HG02642 (cell line): ENCODE results near the gene LEMD3.

Experiments
- ATAC-seq: cut with Tn5 transposase; IDR thresholded peaks from one replicate; pipeline ENCODE4 v1.9.1; 2021; ENCODE audit warnings: mild to moderate bottlenecking; ENCODE audit not compliant: unreplicated experiment, poor library complexity

The LEMD3 gene

DNA sequence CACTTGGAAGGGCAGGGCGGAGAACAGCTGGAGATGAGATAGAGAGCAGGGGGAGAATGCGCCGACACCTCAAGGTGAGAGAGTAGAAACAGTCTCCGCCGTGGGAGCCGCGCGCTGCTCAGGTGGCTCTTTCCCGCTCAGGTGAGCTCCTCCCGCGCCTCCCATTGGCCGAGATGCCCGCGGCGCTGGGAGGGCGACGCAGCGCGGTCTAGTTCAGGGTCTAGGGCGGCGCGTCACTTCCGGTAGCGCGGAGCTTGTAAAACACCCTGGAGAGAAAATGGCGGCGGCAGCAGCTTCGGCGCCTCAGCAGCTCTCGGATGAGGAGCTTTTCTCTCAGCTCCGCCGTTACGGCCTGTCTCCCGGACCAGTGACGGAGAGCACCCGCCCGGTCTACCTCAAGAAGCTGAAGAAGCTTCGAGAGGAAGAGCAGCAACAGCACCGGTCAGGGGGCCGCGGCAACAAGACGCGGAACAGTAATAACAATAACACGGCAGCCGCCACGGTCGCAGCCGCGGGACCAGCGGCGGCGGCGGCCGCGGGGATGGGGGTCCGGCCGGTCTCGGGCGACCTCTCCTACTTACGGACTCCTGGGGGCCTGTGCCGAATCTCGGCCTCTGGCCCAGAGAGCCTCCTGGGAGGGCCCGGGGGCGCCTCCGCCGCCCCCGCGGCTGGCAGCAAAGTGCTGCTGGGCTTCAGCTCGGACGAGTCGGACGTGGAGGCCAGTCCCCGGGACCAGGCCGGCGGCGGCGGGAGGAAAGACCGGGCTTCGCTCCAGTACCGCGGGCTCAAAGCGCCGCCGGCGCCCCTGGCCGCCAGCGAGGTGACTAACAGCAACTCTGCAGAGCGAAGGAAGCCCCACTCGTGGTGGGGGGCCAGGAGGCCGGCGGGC lies at the start of gene LEMD3:
LEMD3 (plus strand) TSS at position 264 of the 889 bp plus-strand sequence; CDS start at position 278, 14 bp downstream.
- peak; percentile 96 for ATAC-seq

DNA sequence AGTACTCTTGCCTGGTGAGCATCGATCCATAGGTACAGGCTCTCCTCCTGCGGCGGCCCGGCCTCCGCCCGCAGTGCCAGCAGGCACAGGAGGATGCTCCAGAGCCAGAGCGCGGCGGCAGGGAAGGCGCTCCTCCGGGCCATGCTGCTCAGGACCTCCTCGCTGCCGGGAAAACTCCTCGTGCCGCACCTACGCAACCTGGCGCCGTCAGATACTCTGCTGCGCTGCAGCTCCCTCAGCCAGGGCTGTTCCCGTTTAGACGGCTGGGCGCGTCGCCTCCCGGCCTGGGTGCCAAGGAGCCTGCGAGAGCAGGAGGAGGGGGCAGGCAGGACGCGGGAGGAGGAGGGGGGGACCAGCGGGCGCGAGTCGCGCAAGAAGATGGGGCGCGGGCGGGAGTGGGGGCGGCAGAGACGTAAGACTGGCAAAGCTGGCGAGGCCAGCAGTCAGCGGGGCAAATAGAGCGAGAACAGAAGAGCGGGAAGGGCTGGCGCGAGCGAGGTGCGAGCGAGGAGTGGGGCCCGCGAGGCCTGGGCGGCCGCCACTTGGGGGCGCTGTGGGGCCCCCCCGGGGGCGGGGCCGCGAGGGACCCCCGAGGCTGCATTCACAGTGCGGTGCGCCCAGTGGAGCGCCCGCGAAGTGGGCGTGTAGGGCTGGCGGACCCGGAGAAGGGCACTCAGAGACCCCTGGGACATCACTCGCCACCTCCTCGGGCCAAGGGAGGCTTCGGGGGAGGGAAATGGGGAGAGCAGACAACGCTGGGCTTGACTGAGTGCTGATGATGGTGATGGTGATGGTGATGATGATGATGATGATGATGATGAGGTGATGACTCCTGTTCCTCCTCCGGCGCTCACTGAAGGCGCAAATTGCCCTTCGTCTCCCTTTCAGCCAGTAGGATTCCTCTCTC lies 48.1 kb upstream of the LEMD3 start, which contains the start of gene WIF1:
WIF1 (minus strand) TSS at position 257 of the 907 bp plus-strand sequence; CDS start at position 143, 114 bp downstream.
- peak; percentile 72 for ATAC-seq

DNA sequence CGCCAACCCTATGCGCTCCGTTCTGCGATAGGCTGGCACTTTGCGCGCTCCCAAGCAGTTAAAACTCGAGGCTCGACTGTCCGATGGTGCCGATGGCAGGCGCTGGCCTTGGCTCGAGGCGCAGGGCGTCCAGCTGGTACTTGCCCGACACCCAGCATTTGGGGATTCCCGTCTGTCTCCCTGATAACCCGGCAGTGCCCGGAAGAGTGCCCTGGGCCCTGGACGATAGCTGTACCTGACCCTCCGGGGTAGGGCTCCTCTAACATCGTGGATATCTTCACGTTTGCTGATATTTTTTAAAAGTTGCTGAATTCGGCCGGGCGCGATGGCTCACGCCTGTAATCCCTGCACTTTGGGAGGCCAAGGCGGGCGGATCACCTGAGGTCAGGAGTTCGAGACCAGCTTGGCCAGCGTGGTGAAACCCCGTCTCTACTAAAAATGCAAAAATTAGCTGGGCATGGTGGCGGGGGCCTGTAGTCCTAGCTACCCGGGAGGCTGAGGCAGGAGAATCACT lies 47.4 kb upstream of the LEMD3 start:
- no peak for ATAC-seq

DNA sequence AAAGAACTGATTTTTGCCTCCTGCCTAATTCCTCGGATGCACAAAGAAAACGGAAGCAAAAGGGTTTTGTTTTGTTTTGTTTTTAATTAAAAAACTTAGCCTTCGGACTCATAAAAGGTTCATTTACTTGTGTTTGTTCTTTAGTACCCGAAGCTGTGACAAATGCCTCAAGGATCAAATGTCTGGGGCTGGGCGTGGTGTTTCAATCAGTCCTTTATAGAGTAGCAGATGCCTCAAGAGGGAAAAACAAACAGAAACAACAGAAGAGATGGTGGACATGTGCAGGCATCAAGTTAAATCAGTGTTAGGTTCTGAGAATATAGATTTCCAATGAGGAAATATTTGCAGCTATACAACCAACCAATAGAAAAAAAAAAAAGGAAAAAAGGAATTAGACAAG lies 46.7 kb upstream of the LEMD3 start:
- no peak for ATAC-seq

DNA sequence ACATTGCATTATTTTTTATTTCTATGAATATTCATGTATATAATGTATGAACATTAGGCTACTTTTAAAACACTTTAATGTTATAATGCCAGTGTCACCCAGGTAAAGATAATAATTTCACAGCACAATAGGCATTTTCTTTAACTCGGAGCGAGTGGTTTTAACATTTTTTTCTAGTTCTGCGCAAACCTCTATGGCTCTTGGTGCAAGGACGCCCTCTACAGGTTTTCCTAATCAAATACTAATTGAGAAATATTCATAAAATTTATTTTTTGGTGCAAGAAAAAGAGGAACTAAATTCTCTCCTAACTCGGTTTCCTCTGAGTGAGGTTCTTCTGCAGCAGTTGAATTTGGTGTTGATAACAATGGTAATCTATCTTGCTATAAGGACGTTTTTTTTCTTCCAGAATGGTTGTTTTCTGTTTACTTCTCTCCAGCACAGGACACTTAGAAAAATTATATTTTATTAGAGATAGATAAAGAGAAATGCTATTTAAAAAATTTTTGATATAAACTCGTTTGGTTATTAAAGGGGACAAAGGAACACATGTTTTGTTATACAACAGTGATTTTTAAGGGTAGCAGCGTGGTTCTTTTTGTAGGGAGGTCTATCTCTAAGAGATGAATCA lies 45.8 kb upstream of the LEMD3 start:
- ATAC-seq: no peak

DNA sequence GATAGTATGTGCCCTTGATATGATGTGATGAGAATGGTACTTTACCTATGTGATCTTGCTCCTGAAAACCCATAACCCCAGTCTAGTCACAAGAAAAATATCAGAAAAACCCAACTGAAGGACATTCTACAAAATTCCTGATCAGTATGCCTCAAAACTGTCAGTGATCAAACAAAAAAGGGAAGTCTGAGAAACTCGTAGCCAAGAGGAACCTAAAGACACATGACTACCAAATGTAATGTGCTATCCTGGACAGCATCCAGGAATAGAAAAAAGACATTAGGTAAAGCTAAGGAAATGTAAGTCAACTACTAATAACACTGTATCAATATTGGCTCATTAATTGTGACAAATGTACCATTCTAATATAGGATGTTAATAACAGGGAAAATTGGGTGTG lies 44.1 kb upstream of the LEMD3 start:
- no peak for ATAC-seq

DNA sequence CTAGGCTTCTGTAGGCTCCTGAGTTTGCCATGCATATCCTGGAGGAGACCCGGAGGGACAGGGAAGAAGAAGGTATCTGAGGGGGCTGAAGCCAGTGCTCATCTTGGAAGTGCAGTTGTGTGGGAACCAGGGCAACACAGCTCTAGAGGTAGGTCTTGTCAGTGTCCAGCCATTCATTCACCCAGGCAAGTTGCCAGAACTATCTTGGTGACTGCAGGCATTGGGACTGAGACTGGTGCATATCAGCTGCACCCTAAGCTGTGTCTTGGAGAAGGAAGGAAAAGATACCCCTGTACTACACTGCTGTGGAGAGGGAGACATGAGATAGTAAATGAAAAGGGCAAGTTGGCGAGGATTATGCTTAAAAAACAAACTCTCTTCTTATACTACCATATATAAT lies 43.4 kb upstream of the LEMD3 start:
- no peak for ATAC-seq

DNA sequence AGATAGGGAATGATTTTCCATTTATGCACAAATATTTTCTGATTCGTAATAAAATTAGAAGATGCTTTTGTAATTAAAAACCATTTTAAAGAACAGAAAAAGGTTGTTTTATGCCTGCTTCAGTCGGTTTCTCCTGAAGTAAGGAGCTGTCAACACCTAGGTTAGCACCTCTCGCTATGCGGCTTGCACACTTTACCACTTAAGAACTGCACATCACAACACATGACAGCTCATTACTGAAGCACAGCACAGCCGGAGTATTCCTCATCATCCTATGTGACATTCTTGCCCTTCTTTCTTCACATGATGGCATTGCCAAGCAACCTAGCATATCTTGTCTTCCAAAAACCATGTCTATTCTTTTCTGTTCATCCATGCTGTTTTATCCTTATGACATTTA lies 42.9 kb upstream of the LEMD3 start:
- no peak for ATAC-seq

DNA sequence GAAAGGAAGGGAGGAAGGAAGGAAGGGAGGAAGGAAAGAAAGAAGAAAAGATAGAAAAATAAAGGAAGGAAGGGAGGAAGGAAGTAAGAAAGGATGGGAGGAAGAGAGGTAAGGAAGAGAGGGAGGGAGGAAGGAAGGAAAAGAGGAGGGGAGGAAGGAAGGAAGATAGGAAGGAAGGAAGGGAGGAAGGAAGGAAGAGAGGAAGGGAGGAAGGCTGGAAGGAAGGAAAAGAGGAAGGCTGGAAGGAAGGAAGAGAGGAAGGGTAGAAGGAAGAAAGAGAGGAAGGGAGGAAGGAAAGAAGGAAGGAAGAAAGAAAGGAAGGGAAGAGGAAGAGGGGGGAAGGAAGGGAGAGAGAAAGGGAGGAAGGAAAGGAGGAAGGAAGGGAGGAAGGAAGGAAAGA lies 35.5 kb upstream of the LEMD3 start:
- no peak for ATAC-seq

DNA sequence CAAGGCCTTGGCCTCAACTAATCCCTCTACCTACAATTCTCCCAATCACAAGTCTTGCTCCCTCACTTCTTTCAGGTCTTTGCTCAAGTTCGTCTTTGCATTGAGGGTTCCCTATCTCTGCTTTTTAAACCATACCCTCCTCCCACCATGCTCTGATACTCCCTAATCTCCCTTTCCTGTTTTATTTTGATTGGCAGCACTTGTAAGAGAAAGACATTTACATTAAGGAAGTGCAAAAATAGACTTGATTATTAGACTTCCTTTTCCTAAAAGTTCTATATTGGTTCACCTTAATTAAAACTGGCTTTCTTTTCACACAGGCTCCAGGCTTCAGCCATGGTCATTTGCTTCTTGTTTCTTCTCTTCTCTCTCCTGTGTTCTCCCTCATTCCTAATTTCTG lies 30.0 kb upstream of the LEMD3 start:
- no peak for ATAC-seq

DNA sequence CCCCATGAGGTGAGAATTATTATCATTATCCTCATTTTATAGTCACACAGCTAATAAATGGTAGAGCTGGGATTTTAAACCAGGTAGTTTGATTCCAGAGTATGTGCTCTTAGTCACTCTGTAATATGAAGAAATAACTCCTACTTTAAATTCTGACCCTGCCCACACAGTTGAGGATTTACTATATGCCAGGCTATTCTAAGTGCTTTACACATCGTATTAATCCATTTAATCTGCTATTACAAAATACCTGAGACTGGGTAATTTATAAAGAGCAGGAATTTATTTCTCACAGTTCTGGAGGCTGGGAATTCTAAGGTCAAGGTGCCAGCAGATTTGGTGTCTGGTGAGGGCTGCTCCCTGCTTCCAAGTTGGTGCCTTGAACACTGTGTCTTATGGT lies 28.6 kb upstream of the LEMD3 start:
- no peak for ATAC-seq

DNA sequence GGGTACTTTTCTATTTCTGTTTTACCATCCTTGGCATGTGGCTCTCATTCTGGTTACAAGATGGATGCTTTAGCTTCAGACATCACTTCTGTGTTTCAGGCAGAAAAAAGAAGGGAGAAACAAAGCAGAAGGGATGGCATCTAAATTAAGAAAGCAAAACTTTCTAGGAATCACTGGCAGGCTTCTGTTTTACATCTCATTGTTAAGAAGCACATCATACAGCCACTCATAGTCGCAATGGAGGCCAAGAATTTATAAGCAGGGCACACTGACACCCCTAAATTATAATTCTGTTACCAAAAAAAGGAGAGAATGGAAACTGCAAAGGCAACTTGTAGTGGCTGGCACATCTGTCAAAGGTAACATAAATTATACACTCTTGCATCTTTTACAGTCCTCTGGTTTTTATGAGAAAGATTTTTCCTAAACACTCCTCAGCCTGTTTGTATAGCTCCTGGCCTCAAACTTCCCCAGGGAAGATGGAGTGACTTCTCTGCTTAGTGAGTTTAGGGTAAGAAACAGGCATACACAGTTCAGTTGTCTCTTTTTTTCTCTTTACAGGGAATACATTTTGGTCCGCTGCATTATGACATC lies 22.0 kb upstream of the LEMD3 start:
- no peak for ATAC-seq

DNA sequence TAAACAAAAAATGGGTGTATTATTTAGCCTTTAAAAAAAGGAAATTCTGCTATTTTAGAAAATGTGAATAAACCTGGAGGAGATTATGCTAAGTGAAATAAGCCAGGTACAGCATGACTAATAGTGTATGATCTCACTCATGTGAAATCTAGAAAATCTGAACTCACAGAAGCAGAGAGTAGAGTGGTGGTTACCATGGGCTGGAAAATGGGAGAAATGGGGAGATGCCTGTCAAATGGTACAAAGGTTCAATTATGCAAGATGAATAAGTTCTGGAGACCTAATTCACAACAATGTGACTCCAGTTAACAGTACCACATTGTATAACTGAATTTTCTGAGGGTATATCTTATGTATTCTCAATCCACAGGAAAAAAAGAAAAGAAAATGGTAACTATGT lies 17.4 kb upstream of the LEMD3 start:
- no peak for ATAC-seq

DNA sequence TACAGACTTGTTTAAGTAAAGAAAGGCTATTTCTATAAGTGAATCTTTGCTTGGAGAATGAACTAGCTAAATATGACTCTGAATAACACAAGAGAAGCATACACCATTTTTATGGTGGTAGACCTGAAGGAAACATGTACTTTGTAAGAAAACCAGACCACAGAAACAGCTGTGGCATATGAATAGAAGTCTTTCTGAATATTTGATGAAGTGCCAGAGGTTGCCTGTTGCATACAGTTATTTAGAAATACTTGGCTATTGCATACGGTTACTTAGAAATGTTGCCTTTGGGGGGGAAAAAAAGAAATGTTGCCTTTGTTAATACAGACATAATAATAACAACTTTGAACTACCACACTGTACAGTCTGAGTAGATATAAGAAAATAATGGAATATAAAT lies 16.8 kb upstream of the LEMD3 start:
- ATAC-seq: no peak

DNA sequence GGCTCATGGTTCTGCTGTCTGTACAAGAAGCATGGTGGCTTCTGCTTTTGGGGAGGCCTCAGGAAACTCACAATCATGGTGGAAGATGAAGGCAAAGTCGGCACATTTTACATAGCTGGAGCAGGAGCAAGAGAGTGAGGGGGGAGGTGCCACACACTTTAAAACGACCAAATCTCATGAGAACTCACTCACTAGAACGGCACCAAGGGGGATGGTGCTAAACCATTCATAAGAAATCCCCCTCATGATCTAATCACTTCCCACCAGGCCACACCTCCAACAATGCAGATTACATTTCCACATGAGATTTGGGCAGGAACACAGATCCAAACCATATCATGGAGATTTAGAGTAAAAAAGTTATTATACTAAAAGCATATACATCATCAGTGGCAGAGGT lies 13.6 kb upstream of the LEMD3 start:
- peak; percentile 41 for ATAC-seq

DNA sequence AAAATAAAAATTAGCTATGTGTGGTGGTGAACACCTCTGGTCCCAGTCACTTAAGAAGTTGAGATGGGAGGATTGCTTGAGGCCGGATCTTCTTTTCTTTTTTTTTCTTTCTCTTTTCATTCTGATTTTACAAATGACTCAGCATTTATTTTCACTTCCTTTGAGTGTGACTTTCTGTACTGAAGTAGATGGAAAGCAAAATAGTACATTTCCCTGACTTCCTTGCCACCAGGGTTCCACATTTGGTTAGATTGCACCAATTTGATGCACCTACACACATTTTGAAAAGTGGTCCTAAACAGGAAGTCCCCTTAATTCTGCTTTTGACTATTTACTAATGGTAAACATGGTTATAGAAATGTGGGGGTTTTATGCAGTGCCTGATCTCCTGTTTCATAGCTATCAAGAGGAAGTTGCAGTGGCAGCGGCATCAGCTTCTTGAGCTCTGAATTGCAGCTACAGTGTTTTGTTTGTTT lies 13.0 kb upstream of the LEMD3 start:
- ATAC-seq: peak; percentile 88

DNA sequence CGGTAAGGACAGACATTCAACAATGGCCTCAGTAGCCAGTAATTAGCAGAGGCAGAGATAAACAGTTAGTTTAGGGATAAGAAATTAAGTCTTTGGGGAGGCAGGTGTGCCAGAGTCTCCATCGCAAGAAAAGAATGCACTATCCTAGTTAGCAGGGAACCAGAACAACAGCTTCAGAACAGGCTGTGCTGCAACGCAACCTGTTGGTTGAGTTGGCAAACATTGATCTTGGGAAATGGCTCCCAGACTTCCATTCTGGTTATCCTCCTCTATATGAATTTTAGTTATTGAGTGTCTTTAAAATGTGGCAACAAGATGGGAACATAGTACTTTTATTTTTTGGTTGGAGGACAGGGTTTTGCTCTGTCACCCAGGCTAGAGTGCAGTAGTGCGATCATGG lies 12.3 kb upstream of the LEMD3 start:
- ATAC-seq: no peak

DNA sequence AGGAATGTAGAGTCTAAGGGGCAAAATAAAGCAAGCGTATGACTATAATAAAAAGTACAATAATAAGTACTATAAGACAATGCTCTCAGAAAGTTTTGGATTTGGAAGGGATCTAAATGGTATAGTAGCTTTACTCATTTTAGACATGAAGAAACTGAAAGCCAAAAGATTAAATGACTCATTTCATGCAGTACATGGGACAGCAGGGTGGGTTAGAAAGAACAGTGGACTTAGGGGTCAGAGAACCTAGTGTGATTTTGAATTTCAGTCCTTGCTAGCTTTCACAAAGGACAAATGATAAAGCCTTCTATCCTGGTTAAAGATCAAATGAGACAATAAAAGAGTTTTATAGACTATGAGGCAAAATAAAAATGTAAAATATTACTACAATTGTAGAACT lies 6.8 kb upstream of the LEMD3 start:
- peak; percentile 45 for ATAC-seq

DNA sequence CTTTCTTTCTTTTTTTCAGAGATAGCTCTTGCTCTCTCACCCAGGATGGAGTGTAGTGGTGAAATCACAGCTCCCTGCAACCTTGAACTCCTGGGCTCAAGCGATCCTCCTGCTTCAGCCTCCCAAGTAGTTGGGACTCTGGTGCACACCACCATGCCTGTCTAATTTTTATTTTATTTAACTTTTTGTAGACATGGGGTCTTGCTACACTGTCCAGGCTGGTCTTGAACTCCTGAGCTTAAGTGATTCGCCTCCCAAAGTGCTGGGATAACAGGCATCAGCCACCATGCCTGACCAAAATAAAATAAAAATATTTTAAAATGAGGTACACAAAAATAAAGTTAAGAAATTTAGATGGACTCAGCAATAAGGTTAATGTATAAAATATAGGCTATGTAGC lies 5.1 kb upstream of the LEMD3 start:
- ATAC-seq: no peak

DNA sequence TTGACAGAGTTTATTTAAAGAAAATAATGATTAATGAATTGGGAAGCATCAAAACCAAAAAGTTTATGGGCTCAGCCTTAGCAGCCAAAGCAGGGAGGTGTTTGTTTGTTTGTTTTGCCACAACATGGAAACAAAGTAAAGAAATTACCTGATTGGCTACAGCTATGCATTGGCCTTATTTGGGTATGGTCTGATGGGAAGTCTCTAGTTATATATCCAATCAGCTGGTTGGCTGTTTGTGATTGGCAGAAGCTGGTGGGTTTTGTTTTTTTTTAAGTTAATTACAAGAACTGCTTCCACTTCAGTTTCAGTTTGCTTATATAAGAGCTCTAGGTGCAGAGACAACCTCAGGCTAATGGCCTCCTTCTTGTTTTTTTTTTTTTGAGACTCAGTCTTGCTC lies 4.6 kb upstream of the LEMD3 start:
- ATAC-seq: no peak
